DND-41 (cell line): ENCODE results near the gene NPR1.

Experiments
- ATAC-seq: fragments of 200-7000 bp; cut with Tn5 transposase; 3 replicates; pipeline ENCODE4 v1.9.1; 2021; ENCODE audit warnings: low read depth; ENCODE audit not compliant: insufficient read depth
- DNase-seq: peaks from one replicate; pipeline ENCODE4 v3.0.0-alpha.2; 2020
- H2AFZ ChIP-seq: 2 replicates; pipeline ENCODE4 v1.6.0; 2012; ENCODE audit warnings: low read depth, low read length
- H3K27ac ChIP-seq: 2 replicates; pipeline ENCODE4 v1.5.1; 2012; ENCODE audit warnings: low read length, inconsistent platforms
- H3K27me3 ChIP-seq: fragments of 200-600 bp; sonication (generic); 2 replicates; pipeline ENCODE4 v1.6.0; 2012; ENCODE audit warnings: low read length, mild to moderate bottlenecking, inconsistent platforms; ENCODE audit not compliant: insufficient read depth, poor library complexity
- H3K36me3 ChIP-seq: 2 replicates; pipeline ENCODE4 v1.5.1; 2012; ENCODE audit warnings: low read length, inconsistent platforms; ENCODE audit not compliant: insufficient read depth
- H3K4me1 ChIP-seq: 2 replicates; pipeline ENCODE4 v1.5.1; 2012; ENCODE audit warnings: mild to moderate bottlenecking, low read length; ENCODE audit not compliant: insufficient read depth
- H3K4me2 ChIP-seq: 2 replicates; pipeline ENCODE4 v1.6.0; 2012; ENCODE audit warnings: mild to moderate bottlenecking, moderate library complexity, low read length, inconsistent platforms; ENCODE audit not compliant: insufficient read depth
- H3K4me3 ChIP-seq, 2 experiments: fragments of 200-600 bp in 1 of 2; shearing (Covaris generic) in 1 of 2; 2 replicates each; pipeline ENCODE4 v1.5.1; 2012 to 2016; ENCODE audit warnings: inconsistent platforms in 2 of 2, low read length in 2 of 2, mild to moderate bottlenecking in 2 of 2, low read depth in 1 of 2, moderate library complexity in 1 of 2
- H3K79me2 ChIP-seq: 2 replicates; pipeline ENCODE4 v1.6.0; 2012; ENCODE audit warnings: low read length, inconsistent platforms; ENCODE audit not compliant: insufficient read depth
- H3K9ac ChIP-seq: 2 replicates; pipeline ENCODE4 v1.6.0; 2012; ENCODE audit warnings: low read depth, mild to moderate bottlenecking, inconsistent platforms, low read length, moderate library complexity
- H3K9me3 ChIP-seq: 2 replicates; pipeline ENCODE4 v1.5.1; 2012; ENCODE audit warnings: low read length, moderate library complexity, mild to moderate bottlenecking, inconsistent platforms; ENCODE audit not compliant: insufficient read depth, severe bottlenecking
- H4K20me1 ChIP-seq: 2 replicates; pipeline ENCODE4 v1.6.0; 2012; ENCODE audit warnings: low read length; ENCODE audit not compliant: insufficient read depth
- EZH2 ChIP-seq: IDR thresholded peaks from 3 replicates; pipeline ENCODE4 v1.6.1; 2012; ENCODE audit warnings: borderline replicate concordance, low read depth, mild to moderate bottlenecking, moderate library complexity, low read length, inconsistent platforms; ENCODE audit not compliant: severe bottlenecking
- TF ChIP-seq, protein P1 (sequence below): IDR thresholded peaks from 2 replicates; pipeline ENCODE4 v1.5.1; 2012; ENCODE audit warnings: borderline replicate concordance, low read length, moderate library complexity, mild to moderate bottlenecking; ENCODE audit not compliant: poor library complexity, severe bottlenecking; ENCODE audit errors: extremely low read depth

The NPR1 gene

DNA sequence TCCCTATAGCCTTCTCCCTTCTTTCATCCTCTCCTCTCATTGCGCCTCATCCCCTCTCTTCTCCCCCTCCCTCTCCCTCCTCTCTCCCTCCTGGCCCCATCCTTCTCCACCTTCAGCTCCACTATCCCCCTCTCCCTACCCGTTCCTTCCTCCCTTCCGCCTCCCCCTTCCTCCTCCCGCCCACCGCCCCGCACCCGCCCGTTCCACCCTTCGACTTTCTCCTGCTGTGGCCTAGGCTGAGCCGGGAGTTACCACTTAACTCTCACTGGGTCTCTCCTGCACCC is 1.6 kb downstream of the NPR1 start:
- no peaks in the 10 kb centered on the region for H3K36me3 ChIP-seq
- no peak overlapping the region for H3K4me2 ChIP-seq
- ATAC-seq (no peak), DNase-seq (no peak)
- H3K79me2 ChIP-seq = no peaks in the 10 kb centered on the region
- no peaks in the 10 kb centered on the region for H3K4me1 ChIP-seq
- no peak overlapping the region for H3K27ac ChIP-seq
- peaks cover 18% of the 10 kb centered on the region for H3K27me3 ChIP-seq
- no peak overlapping the region for H2AFZ ChIP-seq
- no peak overlapping the region for H3K4me3 ChIP-seq
- no peaks in the 10 kb centered on the region for H4K20me1 ChIP-seq
- H3K9me3 ChIP-seq = no peaks in the 10 kb centered on the region
- TF ChIP-seq, protein P1, sequence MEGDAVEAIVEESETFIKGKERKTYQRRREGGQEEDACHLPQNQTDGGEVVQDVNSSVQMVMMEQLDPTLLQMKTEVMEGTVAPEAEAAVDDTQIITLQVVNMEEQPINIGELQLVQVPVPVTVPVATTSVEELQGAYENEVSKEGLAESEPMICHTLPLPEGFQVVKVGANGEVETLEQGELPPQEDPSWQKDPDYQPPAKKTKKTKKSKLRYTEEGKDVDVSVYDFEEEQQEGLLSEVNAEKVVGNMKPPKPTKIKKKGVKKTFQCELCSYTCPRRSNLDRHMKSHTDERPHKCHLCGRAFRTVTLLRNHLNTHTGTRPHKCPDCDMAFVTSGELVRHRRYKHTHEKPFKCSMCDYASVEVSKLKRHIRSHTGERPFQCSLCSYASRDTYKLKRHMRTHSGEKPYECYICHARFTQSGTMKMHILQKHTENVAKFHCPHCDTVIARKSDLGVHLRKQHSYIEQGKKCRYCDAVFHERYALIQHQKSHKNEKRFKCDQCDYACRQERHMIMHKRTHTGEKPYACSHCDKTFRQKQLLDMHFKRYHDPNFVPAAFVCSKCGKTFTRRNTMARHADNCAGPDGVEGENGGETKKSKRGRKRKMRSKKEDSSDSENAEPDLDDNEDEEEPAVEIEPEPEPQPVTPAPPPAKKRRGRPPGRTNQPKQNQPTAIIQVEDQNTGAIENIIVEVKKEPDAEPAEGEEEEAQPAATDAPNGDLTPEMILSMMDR = no peak
- TF ChIP-seq EZH2 = no peak
- H3K9ac ChIP-seq = no peak overlapping the region

GRCh38 chr1:153682730-153683129 is 4.2 kb downstream of the NPR1 start:
- no peaks in the 10 kb centered on the region for H4K20me1 ChIP-seq
- H3K9ac ChIP-seq = no peak overlapping the region
- H3K27ac ChIP-seq = no peak overlapping the region
- peaks cover 25% of the 10 kb centered on the region for H3K27me3 ChIP-seq
- no peak for ATAC-seq
- H3K36me3 ChIP-seq = no peaks in the 10 kb centered on the region
- H3K9me3 ChIP-seq = no peaks in the 10 kb centered on the region
- H2AFZ ChIP-seq = no peak overlapping the region
- no peak for DNase-seq
- H3K4me1 ChIP-seq = no peaks in the 10 kb centered on the region
- TF ChIP-seq, protein P1 = no peak
- no peak for TF ChIP-seq EZH2
- no peak overlapping the region for H3K4me3 ChIP-seq
- no peak overlapping the region for H3K4me2 ChIP-seq
- no peaks in the 10 kb centered on the region for H3K79me2 ChIP-seq

- Histone ChIP-seq H3K36me3 (no peaks in the 10 kb centered on the region), H3K4me1 (no peaks in the 10 kb centered on the region), H3K9me3 (no peaks in the 10 kb centered on the region), H4K20me1 (no peaks in the 10 kb centered on the region), H3K27ac (no peak overlapping the region), H2AFZ (no peak overlapping the region), H3K27me3 (peaks cover 25% of the 10 kb centered on the region), H3K9ac (no peak overlapping the region), H3K4me2 (no peak overlapping the region), H3K4me3 (no peak overlapping the region), H3K79me2 (no peaks in the 10 kb centered on the region)
- TF ChIP-seq EZH2 = no peak
- TF ChIP-seq, protein P1 = no peak
- DNase-seq (no peak), ATAC-seq (no peak)
These were observed 5.4 kb downstream of the NPR1 start for GRCh38 chr1:153683854-153684253.

DNA sequence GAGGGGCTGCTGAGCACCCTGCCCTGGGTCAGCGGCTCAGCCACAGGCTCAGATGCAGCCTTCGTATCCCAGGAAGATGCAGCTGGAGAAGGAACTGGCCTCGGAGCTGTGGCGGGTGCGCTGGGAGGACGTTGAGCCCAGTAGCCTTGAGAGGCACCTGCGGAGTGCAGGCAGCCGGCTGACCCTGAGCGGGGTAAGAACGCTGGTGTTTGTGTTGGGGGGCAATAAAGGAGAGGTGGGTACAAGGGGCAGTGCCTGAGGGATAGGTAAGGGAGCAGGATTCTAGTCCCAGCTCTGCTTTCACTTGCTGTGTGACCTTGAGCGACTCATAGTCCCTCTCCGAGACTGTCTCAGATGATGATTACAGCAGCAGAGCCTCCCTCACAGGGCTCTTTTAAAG is 6.4 kb downstream of the NPR1 start:
- no peaks in the 10 kb centered on the region for H4K20me1 ChIP-seq
- no peak overlapping the region for H3K9ac ChIP-seq
- H3K9me3 ChIP-seq = no peaks in the 10 kb centered on the region
- no peak overlapping the region for H3K4me3 ChIP-seq
- no peak for ATAC-seq
- no peak for DNase-seq
- no peaks in the 10 kb centered on the region for H3K4me1 ChIP-seq
- H3K27ac ChIP-seq = no peak overlapping the region
- H3K79me2 ChIP-seq = no peaks in the 10 kb centered on the region
- H2AFZ ChIP-seq = no peak overlapping the region
- peaks cover 25% of the 10 kb centered on the region for H3K27me3 ChIP-seq
- no peaks in the 10 kb centered on the region for H3K36me3 ChIP-seq
- no peak overlapping the region for H3K4me2 ChIP-seq
- TF ChIP-seq EZH2 = no peak
- TF ChIP-seq, protein P1 = no peak
